Tibial artery (tissue), 4 donors: ENCODE data around the gene GLDN.

Experiments
- DNase-seq, 2 donors: peaks; one replicate each; pipeline ENCODE4 v3.0.0-alpha.2; 2019
- H3K27ac ChIP-seq, 2 donors: fragments of 200-600 bp; sonication (generic) in 1 of 2; 1 replicate in 1 of 2; 2 replicates in 1 of 2; pipeline ENCODE4 v1.5.1; 2018 to 2019; ENCODE audit warnings: mild to moderate bottlenecking in 1 of 2
- H3K27me3 ChIP-seq, 2 donors: fragments of 200-600 bp; sonication (generic) in 1 of 2; one replicate each; pipeline versions ENCODE4 v1.5.1 to v1.6.0; 2016 to 2019
- H3K36me3 ChIP-seq, 3 donors: fragments of 200-600 bp; sonication (generic) in 2 of 3; one replicate each; pipeline ENCODE4 v1.5.1; 2016 to 2019; ENCODE audit warnings: mild to moderate bottlenecking in 2 of 3
- H3K4me1 ChIP-seq, 4 donors: fragments of 200-600 bp; sonication (generic) in 2 of 4; 1 replicate in 3 of 4; 2 replicates in 1 of 4; pipeline ENCODE4 v1.5.1; 2016 to 2019
- H3K4me3 ChIP-seq, 2 donors: fragments of 200-600 bp; sonication (generic) in 1 of 2; 1 replicate in 1 of 2; 2 replicates in 1 of 2; pipeline ENCODE4 v1.5.1; 2018 to 2019; ENCODE audit warnings: mild to moderate bottlenecking in 2 of 2
- H3K9me3 ChIP-seq, 3 donors: fragments of 200-600 bp; sonication (generic) in 1 of 3; one replicate each; pipeline ENCODE4 v1.5.1; 2016 to 2019
- CTCF ChIP-seq, 2 experiments: fragments of 200-600 bp in 1 of 2; fragments of 450-650 bp in 1 of 2; IDR thresholded peaks; one replicate each; pipeline ENCODE4 v1.5.1; 2017 to 2019; ENCODE audit warnings: antibody characterized with exemption in 2 of 2, mild to moderate bottlenecking in 1 of 2, moderate library complexity in 1 of 2
- intact Hi-C: fragments of 100-400 bp; cut with DNase I; formaldehyde crosslinking; loops from one replicate; pipeline ENCODE4 v1.15.0; 2023; ENCODE audit warnings: low total_unique reads

The GLDN gene

GRCh38 chr15:51349156-51349844 is 7.8 kb downstream of the GLDN start:
- no peak for DNase-seq
- no peaks in the 10 kb centered on the region for H3K27me3 ChIP-seq
- TF ChIP-seq CTCF (IDR thresholded peaks at IDR 0.05): peak; percentile 32 to 35
- no peaks in the 10 kb centered on the region for H3K36me3 ChIP-seq
- peaks cover 0 to 69% (median 33%) of the 10 kb centered on the region in 4 donors for H3K4me1 ChIP-seq
- intact Hi-C loops: no loop called here
- peak overlapping the region; percentile 81 to 98 for H3K27ac ChIP-seq
- H3K9me3 ChIP-seq: no peaks in the 10 kb centered on the region
- peak overlapping the region in 1 of 2 donors; percentile 23 for H3K4me3 ChIP-seq

- intact Hi-C loops: no loop called here
- no peak for DNase-seq
- Histone ChIP-seq H3K27ac (peak overlapping the region in 1 of 2 donors; percentile 81), H3K9me3 (no peaks in the 10 kb centered on the region), H3K27me3 (no peaks in the 10 kb centered on the region), H3K4me3 (no peak overlapping the region), H3K4me1 (peaks cover 0 to 67% (median 30%) of the 10 kb centered on the region in 4 donors), H3K36me3 (no peaks in the 10 kb centered on the region)
- TF ChIP-seq CTCF (IDR thresholded peaks at IDR 0.05): no peak
Observed at GRCh38 chr15:51350723-51351122, 9.3 kb downstream of the GLDN start.

GRCh38 chr15:51353976-51354375 is 12.5 kb downstream of the GLDN start:
- intact Hi-C loops: no loop called here
- Histone ChIP-seq H3K36me3 (no peaks in the 10 kb centered on the region), H3K4me1 (peaks cover 0 to 47% (median 18%) of the 10 kb centered on the region in 4 donors), H3K27ac (no peak overlapping the region), H3K9me3 (no peaks in the 10 kb centered on the region), H3K27me3 (no peaks in the 10 kb centered on the region), H3K4me3 (no peak overlapping the region)
- TF ChIP-seq CTCF (IDR thresholded peaks at IDR 0.05): no peak
- no peak for DNase-seq

- intact Hi-C loops: no loop called here
- H3K4me3 ChIP-seq: no peak overlapping the region
- no peak for TF ChIP-seq CTCF (IDR thresholded peaks at IDR 0.05)
- DNase-seq: no peak
- H3K9me3 ChIP-seq: no peaks in the 10 kb centered on the region
- peaks cover 0 to 38% (median 9%) of the 10 kb centered on the region in 4 donors for H3K4me1 ChIP-seq
- no peaks in the 10 kb centered on the region for H3K27me3 ChIP-seq
- H3K36me3 ChIP-seq: no peaks in the 10 kb centered on the region
- no peak overlapping the region for H3K27ac ChIP-seq
Observed at GRCh38 chr15:51355096-51355495, 13.6 kb downstream of the GLDN start.

- intact Hi-C loops: no loop called here
- Histone ChIP-seq H3K4me3 (no peak overlapping the region), H3K4me1 (peaks cover 0 to 27% (median 2%) of the 10 kb centered on the region in 4 donors), H3K36me3 (no peaks in the 10 kb centered on the region), H3K9me3 (no peaks in the 10 kb centered on the region), H3K27me3 (no peaks in the 10 kb centered on the region), H3K27ac (no peak overlapping the region)
- no peak for DNase-seq
- TF ChIP-seq CTCF (IDR thresholded peaks at IDR 0.05): no peak
Observed at GRCh38 chr15:51356147-51356546, 14.7 kb downstream of the GLDN start.
